HT-29 (cell line): ENCODE measurements around the gene RHCE. TPM values are rescaled to one million over a fixed set of nuclear protein-coding genes. Genes with fewer than 3 reads are reported as not detected.
"Not testable (repeated sequence)": the region's sequence is repeated elsewhere in the genome, so short reads cannot be mapped to it uniquely, and the experiment has no call there.

Experiments
- DNase-seq: peaks from one replicate; pipeline ENCODE4 v3.0.0-alpha.2; 2015; ENCODE audit warnings: low spot score
- total RNA-seq: library from RNA; depleted of rRNA; stranded (reverse); fragments of >200 nt; shearing (Covaris generic); gene quantifications from 2 replicates; pipeline ENCODE4 v1.2.3, GENCODE V29; 2014; rRNA removed

Gene RHCE
- total RNA-seq: not detected in 2 replicates

DNA sequence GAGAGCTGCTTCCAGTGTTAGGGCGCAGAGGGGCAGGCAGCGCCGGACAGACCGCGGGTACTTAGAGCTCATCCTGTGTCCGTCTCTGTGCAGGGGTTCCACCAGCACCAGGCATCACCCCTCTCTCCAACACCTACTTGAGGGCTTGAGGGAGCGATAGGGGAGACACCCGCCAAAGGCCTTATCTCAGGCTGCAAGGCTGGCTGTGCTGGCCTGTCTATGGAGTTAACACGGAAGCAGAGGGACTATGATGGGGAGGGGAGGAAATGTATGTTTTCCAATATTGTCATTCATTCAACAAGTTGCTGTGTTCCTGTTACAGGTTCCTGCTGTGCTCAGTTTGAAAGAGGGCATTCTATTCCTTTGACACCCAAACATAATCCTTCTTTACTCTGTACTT, at the start of gene RHCE:
Gene RHCE, minus strand, starts transcription at position 111 of the 400 bp plus-strand sequence. Its CDS starts 39 bp downstream, at position 72.
- not testable (repeated sequence) for DNase-seq

DNA sequence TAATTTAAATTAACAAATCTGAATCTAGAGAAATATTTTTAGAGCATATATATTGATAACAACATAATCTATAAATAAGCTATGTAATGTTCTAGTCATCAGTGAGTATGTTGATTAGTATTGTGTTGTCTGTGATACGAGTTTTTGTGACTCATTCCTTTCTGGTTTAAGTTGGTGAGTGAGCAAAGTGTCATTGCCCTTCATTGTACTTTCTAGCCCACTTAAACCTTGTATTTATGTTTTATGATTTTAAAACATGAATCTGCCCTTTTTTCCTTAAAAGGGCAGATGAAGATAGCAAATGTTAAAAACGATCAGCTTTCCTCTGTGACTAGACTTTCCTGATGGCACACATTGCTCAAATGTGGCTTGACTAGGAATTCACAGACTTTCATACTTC, 48.6 kb upstream of the RHCE start:
- DNase-seq: no peak

DNA sequence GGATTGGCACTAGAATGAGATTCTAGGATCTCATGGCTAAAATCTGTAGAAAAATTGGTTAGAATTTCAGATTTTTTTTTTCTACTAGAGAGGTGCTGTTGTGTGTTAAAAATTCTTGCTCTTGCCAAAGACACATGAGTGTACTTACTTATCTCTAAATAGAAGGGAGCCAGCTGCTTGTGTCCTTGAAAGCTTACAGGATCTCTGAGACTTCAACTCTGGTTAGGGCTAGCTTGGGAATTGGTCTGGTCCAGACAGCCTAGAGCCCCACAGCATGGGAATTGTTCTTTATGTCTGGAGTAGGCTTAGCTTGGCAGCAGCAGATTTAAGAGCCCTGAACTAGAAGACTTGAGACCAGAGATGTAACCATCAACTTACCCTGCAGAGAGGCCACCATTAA, 47.4 kb upstream of the RHCE start:
- no peak for DNase-seq

DNA sequence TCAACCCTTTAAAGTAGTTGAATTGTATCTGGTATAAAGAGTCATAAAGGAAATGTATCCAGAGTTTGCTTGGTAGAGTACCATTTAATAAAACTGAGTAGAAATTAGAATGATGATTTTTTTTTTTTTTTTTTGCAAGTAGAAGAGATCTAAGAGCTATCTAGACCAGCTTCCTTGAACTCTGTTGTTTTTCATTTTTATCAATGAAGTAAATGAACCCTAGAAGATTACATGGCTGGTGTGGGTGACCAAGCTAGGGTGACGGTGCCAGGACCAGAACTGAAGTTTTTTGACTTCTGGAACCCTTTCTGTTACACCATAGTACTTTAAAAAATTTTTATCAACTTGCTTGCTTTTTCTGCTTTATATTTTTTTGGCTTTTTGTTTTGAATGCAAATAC, 47.0 kb upstream of the RHCE start:
- DNase-seq: no peak

DNA sequence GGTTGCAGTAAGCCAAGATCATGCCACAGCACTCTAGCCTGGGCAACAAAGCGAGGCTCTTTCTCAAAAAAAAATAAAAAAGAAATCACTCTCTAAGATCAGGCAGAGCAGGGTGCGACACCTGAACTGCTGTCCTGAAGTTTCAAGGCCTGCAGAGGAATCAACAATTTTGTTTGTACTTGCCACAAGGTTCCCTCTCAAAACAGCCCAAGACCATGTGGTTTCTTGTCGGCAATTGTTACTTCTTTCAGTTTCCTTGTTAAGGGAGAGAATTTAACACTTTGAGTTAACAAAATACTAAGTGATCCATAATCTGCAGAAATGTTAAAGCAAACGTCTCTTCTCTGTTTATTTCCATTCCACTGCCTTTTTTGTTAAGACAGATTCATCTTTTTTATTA, 46.6 kb upstream of the RHCE start:
- DNase-seq: no peak

DNA sequence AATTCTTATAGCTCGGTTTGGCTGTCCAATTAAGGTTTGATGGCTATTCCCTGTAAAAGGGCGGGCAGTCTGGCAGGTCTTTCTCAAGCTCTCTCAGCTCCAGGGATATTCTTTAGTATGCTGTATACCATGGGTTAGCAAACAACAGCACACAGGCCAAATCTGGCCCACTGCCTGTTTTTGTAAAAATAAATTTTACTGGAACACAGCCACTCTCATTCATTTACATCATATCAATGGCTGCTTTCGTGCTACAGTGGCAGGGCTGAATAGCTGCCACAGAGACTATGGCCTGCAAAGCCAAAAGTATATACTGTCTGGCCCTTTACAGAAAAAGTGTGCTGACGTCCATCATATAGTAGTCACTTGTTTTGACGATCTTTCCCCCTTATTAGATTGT, 42.1 kb upstream of the RHCE start:
- DNase-seq: no peak

DNA sequence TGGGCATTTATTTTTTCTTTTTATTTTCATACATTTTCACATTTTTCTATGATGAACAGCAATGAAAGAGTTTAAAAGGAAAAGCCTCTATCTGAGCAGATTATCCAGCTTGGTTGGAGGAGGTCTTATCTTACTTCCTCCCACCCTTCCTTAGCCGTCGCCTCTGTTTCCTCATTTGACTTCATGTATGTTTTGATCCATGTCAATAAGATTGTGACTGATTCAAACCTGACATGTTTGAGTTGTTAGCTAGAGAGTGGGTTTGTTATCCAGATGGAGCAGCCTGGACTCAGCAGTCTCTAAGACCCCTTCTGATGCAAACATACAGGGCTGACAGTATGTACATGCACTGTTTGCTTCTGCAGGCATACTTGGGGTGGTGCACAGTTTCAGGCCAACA, 41.2 kb upstream of the RHCE start:
- DNase-seq: no peak

DNA sequence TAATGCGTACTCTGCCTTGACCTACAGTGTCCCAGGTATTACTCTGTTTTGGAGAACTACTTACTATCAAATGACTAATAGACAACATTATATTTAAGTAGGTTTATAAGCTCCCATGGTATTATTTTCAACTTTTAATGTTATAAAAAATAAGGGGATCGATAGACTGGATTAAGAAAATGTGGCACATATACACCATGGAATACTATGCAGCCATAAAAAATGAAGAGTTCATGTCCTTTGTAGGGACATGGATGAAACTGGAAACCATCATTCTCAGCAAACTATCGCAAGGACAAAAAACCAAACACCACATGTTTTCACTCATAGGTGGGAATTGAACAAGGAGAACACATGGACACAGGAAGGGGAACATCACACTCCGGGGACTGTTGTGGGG, 40.2 kb upstream of the RHCE start:
- not testable (repeated sequence) for DNase-seq

DNA sequence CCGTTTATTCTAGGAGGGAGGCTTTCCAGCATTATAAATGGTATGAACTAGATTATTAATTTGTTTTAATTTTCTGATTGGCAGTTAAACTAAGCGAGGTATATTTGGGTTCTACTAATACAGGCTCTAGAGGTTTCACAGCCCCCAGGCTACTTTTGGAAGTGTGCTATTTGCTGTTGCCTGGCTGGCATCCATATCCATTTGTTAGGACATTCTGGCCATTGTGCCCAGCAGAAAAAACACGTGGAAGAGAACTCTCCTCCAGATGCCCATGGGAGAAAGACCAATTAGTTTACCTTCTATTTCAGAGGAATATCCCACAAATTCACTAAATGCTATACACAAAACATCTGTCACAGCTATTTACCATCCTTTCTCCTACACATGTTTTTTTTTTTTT, 39.4 kb upstream of the RHCE start:
- DNase-seq: no peak

DNA sequence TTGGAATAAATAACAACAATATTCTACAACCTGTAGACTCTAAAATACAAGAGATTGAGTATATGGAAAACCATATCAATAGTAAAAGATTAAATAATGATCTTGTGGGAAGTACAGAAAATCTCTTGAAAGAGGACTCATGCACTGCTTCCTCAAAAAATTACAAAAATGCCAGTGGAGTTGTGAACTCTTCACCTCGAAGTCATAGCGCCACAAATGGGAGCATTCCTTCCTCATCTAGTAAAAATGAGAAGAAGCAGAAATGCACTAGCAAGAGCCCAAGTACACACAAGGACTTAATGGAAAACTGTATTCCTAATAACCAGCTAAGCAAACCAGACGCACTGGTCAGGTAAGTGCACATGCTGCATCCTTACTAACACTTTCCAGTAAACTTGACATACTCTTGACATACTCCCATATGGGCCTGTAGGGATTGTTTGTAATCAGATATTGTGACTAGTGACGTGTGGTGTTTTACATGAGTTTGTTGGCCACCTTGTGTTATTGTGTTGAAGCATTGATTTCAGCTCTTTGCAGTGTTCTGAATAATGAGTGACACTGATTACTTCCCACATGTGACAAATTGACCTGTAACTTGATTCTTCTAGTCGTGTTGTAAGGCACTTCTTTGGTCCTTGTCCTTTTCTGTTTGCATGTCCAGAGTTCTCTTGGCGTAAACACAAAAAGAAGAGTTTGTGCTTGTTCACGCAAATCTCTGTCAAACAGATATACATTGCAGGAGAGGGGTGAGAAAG, 38.1 kb upstream of the RHCE start:
- no peak for DNase-seq

DNA sequence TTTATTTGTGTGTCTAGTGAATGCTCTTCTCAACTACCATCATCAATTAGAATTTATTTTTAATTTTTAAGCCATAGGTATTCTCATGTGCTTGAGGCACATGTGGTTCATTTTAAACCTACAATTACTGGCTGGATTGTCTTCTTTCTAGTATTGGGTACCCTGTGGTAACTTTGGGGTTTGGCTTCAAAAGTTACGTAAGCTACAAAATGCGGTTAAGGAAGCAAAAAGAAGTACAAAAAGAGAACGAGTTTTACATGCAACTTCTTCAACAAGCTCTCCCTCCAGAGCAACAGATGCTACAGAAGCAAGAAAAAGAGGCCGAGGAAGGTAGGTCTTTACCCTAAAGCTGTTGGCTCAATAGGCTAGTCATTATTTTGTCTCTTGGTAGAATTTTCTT, 35.9 kb upstream of the RHCE start:
- no peak for DNase-seq

DNA sequence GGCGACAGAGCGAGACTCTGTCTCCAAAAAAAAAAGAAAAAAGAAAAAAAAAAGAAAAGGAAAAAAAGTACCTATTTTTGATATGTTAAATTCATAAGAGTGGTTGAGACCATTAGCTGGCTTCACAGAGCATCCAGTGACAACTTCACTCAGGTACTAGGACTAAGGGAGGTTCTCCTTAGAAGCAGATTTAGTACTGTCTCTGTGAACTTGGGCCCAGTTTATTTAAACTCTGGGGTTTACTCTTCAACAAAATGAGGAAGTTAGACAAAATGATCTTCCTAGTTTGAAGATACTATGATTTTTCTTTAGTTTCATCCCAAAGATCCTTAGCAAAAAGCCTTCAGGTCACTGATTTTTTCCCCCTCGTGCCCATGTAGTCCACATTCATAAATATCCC, 31.3 kb upstream of the RHCE start:
- DNase-seq: no peak

DNA sequence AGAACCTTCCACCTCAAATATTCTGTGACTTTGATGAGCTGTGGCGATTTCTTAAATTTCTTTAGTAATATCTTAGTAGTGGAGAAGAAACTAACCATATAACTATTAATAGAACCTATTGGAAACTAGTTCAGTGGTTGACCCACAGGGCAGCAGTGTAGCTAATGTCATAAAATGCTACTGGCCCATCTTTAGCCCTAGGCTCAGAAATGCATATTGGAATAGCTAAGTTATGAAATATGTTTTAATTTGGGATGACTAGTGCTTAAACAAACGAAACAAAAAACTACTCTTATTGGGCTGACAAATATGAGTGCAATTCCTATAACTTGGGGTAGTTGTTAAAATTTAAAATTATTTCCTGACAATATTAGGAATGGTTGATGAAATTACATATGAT, 30.3 kb upstream of the RHCE start:
- DNase-seq: no peak

DNA sequence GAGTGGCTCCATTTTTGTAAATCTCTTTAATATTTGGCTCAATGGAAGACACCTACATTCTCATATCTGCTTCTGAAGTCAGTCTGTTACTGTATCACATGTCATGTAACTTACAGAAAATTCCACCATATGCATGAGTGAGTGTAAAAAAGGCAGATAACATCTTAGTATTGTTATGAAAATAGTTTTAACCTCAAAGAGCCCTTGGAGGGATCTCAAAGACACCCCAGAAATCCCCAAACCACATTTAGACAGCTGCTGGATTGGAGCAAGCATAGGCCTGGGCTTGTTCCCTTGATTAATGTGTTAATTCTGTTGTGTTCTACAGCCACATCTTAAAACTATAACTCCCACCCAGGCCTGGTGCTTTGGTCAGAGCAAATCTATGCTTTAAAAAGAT, 26.9 kb upstream of the RHCE start:
- DNase-seq: no peak

DNA sequence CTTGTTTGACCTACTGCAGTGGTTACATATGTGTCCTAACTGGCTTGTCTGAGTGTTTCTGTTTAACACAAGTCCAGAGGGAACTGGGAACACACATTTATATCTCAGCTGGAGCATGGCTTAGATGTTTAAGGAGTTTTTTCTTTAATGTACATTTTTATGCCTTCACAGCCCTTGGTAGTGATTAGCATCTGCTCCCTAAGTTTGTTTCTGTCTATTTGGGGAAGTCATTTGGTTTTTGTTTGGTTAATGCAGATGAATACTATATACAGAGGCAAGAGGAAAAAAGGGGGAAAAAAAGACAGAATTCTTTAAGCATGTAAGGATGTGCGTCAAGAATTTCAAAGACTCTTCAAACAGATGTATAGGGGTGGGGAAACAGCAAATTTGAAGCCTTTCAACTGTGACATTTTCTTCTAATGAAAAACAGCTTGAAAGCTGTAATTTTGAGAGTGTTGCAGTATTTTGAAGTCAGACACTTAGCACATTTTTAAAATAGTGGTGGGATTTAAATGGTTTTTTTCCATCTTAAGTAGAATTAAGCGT, 25.4 kb upstream of the RHCE start:
- DNase-seq: no peak

DNA sequence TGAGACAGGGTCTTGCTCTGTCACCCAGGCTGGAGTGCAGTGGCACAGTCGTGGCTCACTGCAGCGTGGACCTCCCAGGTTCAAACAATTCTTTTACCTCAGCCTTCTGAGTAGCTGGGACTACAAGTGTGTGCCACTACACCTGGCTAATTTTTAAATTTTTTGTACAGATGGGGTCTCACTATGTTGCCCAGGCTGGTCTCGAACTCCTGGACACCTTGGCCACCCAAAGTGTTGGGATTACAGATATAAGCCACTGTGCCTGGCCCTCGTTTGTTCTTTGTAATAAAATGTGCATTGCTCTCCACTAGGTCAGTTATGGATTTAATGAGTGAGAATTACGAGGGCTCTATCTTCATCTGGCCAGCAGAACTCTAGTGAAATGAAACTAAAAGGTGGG, 24.0 kb upstream of the RHCE start:
- not testable (repeated sequence) for DNase-seq

DNA sequence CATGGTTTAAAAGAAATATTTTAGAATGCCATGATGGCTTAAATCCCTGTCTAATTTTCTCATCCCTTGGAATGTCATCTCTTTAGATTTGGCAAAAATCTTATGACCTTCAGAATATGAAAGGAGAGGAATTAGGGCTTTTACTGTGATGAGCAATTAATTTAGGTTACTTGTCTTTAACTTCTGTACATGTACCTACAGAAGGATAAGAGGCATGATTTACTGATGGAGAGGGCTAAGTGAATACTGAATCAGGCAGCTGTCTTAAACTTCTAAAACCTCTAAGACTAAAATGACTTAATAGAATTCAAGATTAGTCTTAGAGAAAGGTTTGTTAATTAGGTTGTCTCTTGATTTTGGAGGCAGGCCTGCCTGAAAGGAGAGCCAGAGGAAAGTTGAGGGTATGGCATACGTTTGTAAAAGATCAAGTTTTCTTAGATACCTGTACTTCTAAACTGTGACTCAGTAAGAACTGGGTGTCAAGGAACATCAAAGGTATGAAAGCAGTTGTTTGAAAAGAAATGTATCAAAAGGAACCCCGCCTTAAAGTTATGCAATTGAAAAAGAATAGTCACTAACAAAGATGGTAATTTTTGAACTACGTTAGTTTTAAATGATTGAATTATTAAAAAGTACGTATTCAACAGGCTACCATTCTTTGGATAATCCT, 22.5 kb upstream of the RHCE start:
- DNase-seq: no peak

DNA sequence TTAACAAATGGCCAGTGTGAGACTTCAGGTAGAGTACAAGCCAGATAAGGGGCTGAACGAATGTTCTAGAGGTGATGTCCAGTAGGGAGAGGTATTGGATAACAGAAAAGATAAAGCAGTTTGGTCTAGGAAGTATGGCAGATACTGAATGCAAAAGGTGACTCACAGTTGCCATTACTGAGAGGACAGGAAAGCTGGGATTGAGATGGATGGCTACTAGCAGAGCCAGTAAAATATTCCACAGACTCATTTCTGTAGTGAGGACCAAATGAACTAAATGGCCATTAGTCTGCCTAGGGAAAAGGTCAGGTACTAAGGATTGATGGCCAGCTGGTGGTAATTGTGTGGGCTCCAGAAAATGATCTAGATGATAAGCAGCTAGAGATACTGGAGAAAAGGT, 21.6 kb upstream of the RHCE start:
- DNase-seq: no peak

DNA sequence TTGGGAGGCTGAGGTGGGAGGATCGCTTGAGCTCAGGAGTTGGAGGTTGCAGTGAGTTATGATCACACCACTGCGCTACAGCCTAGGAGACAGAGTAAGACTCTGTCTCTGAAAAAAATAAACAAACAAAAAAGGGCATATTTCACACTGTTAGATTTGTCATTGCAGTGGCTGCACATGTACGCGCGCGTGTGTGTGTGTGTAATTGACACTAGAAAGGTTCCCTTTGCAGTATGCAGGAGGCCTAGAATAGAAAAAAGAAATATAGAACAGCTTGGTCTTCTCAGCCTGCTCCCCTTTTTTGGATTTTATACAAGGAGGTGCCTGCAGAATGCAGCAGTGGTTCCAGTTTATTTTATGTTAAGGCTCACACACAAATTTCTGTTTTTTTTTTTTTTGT, 18.7 kb upstream of the RHCE start:
- no peak for DNase-seq

DNA sequence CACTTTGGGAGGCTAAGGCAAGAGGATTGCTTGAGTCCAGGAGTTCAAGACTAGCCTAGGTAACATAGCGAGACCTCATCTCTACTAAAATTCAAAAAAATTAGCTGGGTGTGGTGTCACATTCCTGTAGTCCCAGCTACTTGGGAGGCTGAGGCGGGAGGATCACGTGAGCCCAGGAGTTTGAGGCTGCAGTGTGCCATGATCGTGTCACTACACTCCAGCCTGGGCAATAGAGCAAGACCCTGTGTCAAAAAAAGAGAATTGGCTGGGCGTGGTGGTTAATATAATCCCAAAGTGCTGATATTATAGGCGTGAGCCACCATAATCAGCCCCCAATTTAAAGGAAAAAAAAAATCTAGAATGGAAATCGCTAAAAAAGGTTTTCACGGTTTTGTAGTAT, 17.0 kb upstream of the RHCE start:
- DNase-seq: no peak

DNA sequence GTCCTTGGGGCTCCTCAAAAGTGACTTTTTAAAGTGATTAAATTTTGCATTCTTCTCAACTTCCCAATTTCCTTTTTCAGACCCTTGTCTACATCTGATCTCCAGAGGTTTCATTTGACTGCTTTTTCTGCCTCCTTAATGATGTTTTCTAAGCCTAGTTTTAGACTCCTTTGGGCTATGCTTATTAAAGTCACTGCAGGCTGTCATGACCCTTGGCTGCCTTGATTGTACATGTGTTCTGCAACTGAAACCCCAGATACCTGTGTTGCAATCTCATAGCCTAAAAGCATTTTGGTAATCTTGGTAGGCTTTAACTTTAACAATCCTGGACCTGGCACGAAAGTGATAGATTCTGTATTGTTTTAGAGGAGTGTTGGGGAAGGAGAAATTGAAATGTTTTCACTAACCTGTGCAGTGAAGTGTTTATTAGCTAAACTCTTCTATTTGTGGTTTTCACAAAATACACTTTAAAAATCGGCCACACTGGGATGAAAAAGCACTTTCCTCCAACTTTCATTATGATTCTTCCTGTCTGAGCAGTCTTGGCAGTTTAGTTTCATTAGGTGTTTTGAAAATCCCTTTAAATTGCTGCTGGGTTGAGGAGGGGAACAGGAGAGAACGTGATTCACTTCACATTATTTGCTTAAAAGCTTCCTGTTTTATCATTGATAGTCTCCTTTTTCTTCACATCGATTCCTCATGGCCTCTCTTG, 14.9 kb upstream of the RHCE start:
- no peak for DNase-seq

DNA sequence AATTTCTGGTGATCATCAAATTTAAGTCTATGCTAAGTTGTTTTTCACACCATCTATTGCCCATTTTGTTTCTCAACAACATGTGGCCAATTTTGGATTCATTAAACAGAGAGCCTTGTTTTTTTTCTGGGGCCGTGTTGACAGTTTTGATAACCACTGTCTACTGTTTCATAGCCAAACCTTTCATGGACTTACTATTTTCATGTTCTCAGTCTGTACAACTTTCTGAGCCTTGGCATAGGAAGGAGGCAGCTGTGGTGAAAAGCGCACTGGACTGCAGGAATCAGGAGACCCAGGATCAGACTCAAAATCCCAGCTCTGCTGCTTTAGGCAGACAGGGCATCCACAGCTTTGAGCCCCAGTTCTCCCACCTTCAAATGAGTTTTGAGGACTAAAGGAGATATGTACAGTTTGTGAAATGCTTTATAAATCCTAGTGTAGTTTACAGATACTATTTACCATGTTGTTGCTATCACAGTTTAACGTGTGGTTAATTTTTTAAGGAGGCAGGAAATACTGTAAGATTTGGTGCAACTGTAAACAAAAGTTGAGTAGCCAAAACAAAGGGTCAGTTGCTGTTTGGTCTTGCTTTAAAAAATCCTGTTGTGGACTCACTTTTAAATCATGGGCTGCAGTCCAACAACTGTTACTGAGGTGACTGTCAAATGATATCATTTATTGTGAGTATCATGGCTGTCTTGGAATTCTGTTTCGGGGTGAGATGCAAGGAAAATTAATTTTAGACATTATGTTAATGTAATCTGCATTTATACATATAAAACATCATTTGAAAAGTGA, 13.0 kb upstream of the RHCE start:
- no peak for DNase-seq
